CD4-positive, alpha-beta T cell treated with Interleukin-2 at 100 ng/mL for 4 hours (primary cell): ENCODE data around the gene BSG.

Experiments
- DNase-seq: peaks from one replicate; pipeline ENCODE4 v3.0.0-alpha.2; 2020; ENCODE audit warnings: low spot score

The BSG gene

DNA sequence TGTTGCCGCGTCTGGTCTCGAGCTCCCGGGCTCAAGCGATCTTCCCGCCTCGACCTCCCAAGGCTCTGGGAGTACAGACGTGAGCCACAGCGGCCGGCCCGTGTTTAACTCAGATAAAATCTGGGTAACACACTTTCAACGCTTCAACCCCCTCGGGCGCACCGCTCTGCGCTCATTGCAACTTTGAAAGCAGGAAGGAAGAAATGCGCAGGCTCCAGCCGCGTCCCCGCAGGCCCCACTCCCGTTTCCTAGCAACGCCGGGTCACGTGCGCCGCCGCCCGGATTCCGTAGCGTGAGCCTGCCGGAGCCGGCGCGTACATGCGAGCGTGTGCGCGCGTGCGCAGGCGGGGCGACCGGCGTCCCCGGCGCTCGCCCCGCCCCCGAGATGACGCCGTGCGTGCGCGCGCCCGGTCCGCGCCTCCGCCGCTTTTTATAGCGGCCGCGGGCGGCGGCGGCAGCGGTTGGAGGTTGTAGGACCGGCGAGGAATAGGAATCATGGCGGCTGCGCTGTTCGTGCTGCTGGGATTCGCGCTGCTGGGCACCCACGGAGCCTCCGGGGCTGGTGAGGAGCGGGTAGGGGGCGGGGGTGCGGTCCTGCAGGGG is at the start of gene BSG:
Gene BSG (plus strand): TSS at position 457 of the 603 bp plus-strand sequence. CDS start 39 bp downstream, at position 496.
- DNase-seq = peak; percentile 98

DNA sequence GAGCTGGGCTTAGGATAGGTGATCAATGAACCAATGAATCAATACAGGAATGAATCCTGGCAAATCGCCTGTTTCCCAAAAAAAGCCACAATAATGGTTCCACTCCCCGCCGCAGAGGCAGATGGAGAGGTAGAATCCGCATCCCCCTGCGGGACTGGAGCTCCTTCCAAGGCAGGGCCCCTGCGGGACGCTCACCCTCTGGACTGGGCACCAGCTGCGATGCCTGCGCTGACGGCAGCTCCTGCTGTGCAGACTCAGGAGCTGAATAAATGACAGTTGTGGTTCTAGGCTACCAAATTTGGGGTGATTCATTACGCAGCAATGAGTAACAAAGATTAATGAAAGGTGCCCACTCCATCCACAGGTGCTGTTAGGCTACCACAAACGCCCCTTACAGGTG is 49.7 kb upstream of the BSG start:
- no peak for DNase-seq

DNA sequence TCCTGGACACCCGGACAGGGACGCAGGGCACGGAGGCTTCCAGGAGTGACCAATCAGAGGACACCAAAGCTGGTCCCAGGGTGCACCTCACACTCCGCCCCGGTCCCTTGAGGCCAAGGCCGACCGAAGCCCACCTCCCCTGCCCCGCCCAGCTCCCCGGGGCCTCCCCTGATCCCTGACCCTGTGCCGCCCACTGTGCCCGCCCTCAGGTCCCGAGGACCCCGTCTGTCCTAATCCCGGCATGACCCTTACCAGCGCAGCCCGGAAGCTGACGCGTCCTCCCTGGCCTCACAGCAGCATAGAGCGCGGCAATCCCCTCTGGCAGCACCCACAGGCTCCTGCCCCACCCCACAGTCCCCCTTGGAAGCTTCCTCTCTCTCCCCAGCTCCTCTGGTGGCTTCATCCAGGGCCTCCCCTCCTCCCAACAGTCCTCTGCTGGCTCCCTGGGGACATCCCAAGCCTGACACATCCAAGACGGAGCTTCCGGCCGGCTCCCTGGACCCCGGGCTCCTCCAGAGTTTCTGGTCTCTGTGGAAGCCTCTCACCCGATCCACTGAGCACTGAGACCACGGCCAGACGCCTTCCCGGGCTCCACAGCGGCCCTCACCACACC is 48.2 kb upstream of the BSG start:
- DNase-seq = no peak

GRCh38 chr19:525029-525428 is 47.4 kb upstream of the BSG start:
- no peak for DNase-seq

DNA sequence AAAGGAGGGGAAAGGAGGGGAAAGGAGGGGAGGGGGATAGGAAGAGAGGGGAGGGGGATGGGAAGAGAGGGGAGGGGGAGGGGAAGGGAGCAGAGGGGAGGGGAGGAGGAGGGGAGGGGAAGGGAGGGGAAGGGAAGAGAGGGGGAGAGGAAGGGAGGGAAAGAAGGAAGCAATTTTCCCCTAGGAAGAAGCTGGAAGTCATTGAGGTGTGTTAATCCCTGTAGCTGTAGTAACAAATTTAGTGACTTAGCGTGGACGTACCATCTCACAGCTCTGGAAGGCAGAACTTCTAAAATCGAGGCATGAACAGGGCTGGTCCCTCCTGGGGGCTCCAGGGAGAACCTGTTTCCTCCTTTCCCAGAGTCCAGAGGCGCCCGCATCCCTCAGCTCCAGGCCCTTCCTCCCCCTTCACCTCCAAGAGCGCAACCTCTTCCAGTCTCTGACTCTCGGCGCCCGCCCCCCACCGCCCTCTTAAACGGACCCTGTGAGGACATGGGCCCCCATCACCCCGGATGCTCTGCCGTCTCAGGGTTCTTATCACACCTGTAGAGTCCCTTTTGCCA is 46.5 kb upstream of the BSG start:
- DNase-seq = no peak

- DNase-seq = no peak
Observed at GRCh38 chr19:530134-531008, 42.0 kb upstream of the BSG start.

DNA sequence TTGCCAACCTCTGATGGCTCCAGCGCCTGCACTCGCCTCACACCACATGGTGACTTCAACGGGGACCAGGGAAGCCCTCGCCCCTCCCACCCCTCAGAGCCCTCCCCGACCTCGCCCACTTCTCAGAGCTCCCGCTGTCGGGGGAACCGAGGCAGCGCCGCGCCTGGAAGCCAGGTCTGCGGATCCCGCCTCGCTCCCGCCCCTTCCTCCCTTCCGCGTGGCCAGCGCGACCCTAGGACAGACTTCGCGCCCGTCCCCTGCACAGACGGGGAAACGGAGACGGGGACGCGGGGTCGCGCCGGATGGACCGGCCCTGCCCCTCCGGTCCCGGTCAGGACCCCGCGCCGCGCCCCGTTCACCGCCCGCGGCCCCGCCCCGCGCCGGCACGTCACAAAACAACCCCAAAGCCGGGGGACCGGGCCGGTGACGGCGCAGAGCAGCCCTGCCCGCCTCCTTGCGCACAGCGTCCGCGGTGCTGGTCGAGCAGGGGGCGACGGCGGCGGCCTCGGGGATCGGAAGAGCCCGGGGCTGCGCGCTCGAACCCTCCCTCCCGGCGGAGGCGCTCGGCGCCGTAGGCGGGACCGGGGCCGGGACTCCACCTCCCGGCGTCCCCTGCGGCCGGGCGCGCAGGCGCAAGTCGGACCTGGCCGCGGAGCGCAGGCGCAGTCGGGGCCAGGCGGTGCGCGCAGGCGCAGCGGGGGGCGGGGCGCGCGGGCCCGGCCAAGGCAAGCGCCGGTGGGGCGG is 41.2 kb upstream of the BSG start:
- DNase-seq = peak; percentile 88

DNA sequence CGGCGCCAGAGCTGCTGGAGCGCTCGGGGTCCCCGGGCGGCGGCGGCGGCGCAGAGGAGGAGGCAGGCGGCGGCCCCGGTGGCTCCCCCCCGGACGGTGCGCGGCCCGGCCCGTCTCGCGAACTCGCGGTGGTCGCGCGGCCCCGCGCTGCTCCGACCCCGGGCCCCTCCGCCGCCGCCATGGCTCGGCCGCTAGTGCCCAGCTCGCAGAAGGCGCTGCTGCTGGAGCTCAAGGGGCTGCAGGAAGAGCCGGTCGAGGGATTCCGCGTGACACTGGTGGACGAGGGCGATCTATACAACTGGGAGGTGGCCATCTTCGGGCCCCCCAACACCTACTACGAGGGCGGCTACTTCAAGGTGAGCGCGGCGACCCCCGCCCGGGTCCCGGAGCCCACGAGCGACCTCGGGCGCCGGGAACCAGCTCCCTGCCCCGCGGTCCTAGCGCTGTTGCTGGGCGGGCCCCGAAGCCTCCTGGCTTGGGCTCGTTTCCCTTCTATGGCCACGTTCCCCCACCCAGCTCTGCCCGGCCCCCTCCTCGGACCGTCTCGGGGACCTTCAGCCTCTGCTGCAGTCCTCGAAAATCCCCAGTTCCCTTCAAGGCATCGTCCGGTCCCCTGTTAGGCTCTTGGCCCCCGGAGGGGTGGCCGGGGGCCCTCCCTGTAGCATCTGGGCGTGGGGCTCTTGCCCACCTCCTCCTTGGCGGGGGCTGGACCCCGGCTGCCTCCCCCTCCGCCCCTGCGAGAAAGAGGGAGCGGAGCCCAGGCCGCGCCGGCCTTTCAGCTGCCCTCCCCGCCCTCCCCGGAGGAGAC is 40.4 kb upstream of the BSG start, which contains the start of gene CDC34:
Gene CDC34 (plus strand): TSS at position 8 of the 808 bp plus-strand sequence. CDS start 172 bp downstream, at position 180.
- no peak for DNase-seq

- peak; percentile 40 for DNase-seq
Observed at GRCh38 chr19:532561-533363, 39.6 kb upstream of the BSG start.

DNA sequence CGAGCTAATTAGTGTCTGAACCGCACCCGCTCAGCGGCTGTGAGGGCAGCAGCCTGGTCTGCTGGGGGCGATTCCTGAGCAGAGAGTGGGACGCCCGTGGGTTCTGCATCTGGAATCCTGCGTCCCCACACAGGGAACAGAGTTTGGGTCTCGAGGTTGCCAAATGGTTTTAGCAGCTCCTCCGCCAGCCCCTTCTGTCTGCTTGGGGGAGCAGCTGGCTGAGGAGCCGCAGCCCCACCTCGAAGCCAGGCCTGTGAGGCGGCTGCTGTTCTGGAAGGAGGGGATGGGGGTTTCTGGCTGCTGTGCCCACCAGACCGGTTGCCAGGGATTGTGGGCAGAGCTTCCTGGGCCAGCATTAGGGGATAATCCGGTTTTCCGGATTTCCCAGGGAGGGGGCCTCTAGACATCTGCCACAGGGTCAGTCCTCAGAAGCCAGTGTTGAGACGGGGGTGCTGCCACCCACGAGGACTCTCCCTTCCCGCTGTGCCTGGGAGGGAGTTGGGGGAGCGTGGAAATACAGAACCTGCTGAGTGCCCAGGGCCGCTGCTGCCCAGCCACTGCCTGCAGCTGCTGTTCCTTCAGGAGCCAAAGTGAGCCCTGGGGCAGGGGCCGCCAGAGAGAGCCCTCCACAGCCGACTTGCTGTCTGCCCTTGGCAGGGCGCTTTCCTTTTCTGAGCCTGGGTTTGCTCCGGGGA is 38.9 kb upstream of the BSG start:
- DNase-seq = no peak

DNA sequence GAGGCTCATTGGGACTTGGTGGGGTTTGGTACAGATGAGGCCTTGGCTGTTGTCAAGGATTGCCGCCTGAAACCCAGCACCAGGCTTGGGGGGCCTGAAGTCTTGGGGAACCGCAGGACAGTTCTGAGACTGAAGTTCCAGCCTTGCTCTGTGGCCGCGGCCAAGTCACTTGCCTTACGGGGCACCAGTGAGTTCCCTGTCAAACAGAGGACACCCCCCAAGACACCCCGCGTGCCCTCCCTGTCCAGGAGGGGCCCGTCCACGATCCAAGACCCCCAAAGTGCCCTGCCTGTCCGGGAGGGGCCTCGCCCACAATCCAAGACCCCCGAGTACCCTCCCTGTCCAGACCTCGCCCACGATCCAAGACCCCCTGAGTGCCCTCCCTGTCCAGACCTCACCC is 38.3 kb upstream of the BSG start:
- DNase-seq = no peak

DNA sequence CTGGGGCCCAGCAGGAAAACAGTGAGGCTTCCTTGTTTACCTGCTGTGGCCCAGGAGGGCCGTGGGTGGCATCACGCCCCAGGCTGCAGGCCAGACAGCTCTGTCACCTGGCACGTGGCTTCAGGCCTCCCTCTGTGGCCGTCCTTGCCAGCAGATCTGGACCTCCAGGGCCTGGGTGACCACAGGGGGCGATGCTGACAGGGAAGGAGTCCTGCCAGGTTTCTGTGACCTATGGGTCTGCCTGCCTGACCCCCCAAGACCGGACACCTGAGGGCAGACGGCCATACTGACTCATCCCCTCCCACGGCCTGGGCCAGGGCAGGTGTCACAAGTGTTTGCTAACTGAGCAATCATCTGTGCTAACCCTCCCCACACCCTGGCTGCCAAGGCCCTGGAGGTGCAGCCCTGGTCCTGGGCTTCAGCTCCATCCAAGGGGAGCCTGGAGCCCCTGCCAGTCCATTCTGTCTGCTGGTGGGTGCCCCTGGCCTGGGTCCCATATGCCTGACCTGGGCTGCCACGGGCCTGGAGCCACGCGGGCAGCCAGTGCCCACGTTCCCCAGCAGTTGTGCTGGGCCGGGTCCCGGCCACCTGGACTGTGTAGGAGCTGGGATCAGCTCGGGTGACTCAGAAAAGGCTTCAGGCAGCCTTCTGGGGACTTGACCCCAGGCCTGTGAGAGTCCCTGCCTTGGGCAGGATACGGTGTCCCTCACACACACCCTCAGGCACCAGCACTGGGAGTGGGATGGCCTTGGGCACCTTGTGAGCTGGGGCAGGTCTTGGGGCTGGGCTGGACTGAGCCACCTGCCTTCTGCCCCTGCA is 37.2 kb upstream of the BSG start:
- no peak for DNase-seq

- DNase-seq = no peak
Observed at GRCh38 chr19:536031-536880, 36.1 kb upstream of the BSG start.

DNA sequence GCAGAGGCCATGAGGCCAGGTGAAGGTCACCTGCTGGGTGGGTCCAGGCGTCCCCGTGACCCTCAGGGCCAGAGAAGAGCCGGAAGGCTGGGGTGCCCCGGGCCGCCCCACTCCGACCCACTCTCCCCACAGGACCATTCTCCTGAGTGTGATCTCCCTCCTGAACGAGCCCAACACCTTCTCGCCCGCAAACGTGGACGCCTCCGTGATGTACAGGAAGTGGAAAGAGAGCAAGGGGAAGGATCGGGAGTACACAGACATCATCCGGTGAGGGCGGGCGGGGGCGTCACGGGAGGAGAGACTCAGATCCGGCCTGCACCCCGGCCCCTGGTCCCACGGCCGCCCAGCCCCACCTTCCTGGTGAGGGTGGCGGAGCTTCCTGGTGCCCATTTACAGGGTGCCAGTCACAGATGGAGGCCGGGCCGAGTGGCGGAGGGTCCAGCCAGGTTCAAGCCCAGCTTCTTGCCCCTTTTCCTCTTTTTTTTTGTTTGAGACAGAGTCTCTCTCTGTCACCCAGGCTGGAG is 35.5 kb upstream of the BSG start:
- DNase-seq = no peak

DNA sequence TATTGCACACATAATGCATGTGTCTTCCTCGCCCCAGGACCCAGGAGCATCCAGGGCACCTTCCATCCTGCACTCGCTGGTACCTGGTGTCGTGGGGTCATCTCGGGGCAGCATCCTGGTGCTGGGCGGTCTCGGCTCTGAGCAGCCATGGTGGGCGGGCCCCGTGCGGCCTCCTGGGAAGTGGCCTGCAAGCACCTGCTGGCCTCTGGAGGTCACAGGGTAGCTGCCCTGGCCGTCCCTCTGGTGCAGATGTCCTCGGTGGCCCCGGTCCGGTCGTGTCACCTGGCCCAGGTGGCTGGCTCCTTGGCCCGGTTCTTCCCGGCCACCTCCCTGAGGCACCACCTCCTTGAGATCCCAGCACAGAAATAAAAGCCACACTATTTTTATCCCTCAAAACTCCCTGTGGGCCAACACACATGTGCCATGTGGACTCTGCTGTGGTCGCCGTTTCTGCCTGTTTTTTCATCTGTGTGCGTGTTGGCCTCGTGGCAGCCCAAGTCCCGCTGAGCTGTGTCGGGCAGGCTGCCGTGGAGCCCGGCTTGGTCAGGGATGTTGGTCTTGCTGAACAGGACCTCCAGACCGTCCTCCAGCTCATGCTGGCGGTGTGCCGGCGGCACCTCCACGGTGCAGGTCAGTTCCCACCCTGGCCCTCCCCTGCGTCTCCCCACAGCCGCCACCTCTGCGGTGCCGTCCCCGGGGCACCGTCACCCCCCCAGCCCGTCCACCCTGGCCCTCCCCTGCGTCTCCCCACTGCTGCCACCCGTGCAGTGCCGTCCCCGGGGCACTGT is 33.6 kb upstream of the BSG start:
- DNase-seq = no peak

- no peak for DNase-seq
Observed at GRCh38 chr19:539429-540030, 32.9 kb upstream of the BSG start.
